22Rv1 (cell line): Measurements from ENCODE around the gene PLCB3.
A peak's percentile ranks its signal among the peaks of the same experiment; 100 is the strongest.

Experiments used
- H3K27ac ChIP-seq: fragments of 450-650 bp; 2 replicates; pipeline ENCODE4 v1.5.1; 2017
- CTCF ChIP-seq: fragments of 450-650 bp; IDR thresholded peaks from 2 replicates; pipeline ENCODE4 v1.5.1; 2017; ENCODE audit warnings: mild to moderate bottlenecking
- ZFX ChIP-seq: fragments of 450-650 bp; IDR thresholded peaks from 2 replicates; pipeline ENCODE4 v1.6.1; 2017; ENCODE audit warnings: antibody characterized with exemption, borderline replicate concordance

Gene PLCB3

GRCh38 chr11:64284048-64284961, 33.0 kb downstream of the PLCB3 start, which contains the start of gene BAD:
BAD (minus strand) TSS chr11:64284665; CDS start chr11:64284368, 297 bp downstream.
- TF ChIP-seq ZFX, result no peak
- no peak for TF ChIP-seq CTCF
- H3K27ac ChIP-seq, result peak within 1 kb of the TSS; percentile 98

- H3K27ac ChIP-seq, result peak within 1 kb of the TSS; percentile 98
- no peak for TF ChIP-seq CTCF
- no peak for TF ChIP-seq ZFX
These were observed 33.9 kb downstream of the PLCB3 start, which contains the start of gene GPR137 for GRCh38 chr11:64284962-64285884. GPR137 (plus strand) TSS chr11:64285848; CDS start chr11:64286525, 677 bp downstream.

- peak overlapping the region; percentile 98 for H3K27ac ChIP-seq
- no peak for TF ChIP-seq CTCF
- TF ChIP-seq ZFX, result no peak
These were observed 34.8 kb downstream of the PLCB3 start for GRCh38 chr11:64285885-64286800.

- peak overlapping the region; percentile 98 for H3K27ac ChIP-seq
- TF ChIP-seq ZFX, result no peak
- no peak for TF ChIP-seq CTCF
These were observed 35.5 kb downstream of the PLCB3 start for GRCh38 chr11:64286801-64287159.

- H3K27ac ChIP-seq, result no peak overlapping the region
- TF ChIP-seq CTCF (no peak), ZFX (no peak)
These were observed 36.5 kb downstream of the PLCB3 start for GRCh38 chr11:64287676-64288352.

- no peak overlapping the region for H3K27ac ChIP-seq
- TF ChIP-seq CTCF, result no peak
- TF ChIP-seq ZFX, result no peak
These were observed 37.0 kb downstream of the PLCB3 start for GRCh38 chr11:64288353-64288750.
